ENCODE data around the gene EFHC2.

EFHC2 gene, protein sequence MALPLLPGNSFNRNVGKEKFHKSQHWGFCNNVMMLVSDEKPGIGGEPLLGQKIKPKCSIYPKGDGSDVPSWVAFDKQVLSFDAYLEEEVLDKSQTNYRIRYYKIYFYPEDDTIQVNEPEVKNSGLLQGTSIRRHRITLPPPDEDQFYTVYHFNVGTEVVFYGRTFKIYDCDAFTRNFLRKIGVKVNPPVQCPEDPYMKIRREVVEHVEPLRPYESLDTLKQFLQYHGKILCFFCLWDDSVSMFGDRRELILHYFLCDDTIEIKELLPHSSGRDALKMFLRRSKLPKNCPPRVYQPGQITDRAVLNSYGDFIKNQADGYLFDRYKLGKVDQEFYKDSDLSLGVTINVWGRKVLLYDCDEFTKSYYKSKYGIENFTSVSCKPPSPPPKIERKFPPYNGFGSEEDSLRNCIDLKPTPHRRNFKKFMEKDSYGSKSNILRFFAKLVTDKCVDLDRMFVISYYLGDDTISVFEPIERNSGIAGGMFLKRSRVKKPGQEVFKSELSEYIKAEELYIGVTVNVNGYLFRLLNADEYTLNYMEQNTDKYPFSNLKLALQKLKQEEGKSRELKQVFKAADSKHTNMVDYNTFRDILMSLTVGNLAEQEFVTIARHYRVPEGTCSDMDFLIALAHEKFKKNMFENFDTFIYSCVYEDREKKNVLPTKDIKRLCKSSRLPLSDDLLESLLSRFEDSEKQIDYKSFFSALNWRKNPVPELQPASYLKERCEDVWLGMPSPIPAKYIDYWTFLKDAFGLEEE

DNA sequence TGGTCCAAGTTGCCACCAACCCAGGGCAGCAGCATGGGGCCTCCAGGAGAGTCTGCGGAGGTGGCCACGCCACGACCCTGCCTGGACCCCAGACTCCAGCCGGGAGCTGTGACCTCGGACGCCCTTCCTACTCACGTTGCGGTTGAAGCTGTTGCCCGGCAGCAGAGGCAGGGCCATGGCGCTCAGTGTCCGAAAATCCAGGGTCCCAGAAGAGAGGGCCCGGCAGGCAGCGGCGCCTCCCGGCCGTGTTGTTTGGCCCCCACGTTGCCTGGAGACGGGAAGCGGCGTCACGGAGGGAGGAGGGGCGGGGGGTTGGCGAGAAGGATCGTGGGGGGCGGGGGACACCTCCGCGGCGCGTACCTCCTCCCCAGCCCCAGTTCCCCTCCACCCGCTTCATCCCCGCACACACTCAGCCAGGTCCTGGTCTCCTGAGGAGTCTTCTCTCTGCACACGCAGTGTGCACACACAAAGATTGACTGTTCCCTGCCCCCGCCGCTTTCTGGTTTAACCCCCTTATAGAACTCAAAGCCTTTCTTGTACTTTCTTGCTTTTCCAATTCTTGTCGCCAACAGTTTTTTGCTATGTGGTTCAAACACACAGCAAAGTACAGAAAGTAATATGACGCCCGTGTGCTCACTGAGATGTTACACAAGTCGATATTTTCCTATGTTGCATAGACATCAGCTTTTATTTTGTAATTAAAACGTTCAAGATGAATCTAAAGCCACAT lies at the start of gene EFHC2:
Gene EFHC2 (minus strand): TSS at position 261 of the 730 bp plus-strand sequence. CDS start 84 bp downstream, at position 177.
- Mint-ChIP-seq H3K9me3 (no peaks in the 10 kb centered on the region), H3K36me3 (ENCODE audit: low read depth) (no peaks in the 10 kb centered on the region), H3K4me1 (ENCODE audit: low read depth) (peaks cover 14% of the 10 kb centered on the region), H3K4me3 (peak within 1 kb of the TSS; percentile 87), H3K27ac (peak within 1 kb of the TSS; percentile 94), H3K27me3 (ENCODE audit: low read depth) (no peaks in the 10 kb centered on the region)
- no peak for DNase-seq (ENCODE audit: low spot score)

DNA sequence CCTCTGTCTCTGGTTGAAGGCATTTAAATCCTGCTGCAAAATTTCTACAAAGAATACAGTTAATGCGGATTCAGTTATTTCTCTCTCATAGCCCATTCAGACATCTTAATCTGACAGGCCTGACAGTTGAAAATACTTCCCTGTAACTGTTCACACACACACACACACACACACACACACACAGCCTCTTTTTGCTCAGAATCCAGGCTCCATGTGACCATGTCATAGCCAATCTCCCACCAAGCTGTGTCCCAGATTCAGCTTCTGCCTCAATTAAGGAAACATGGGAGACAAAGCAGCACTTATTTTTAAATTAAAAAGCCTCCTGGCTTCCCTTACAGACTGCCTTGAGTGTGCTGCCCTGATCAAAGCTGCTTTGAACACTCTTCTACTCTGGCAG lies 49.3 kb upstream of the EFHC2 start:
- Mint-ChIP-seq H3K9me3 (no peaks in the 10 kb centered on the region), H3K4me3 (no peak overlapping the region), H3K27me3 (ENCODE audit: low read depth) (no peaks in the 10 kb centered on the region), H3K36me3 (ENCODE audit: low read depth) (no peaks in the 10 kb centered on the region), H3K27ac (no peak overlapping the region), H3K4me1 (ENCODE audit: low read depth) (no peaks in the 10 kb centered on the region)
- no peak for DNase-seq (ENCODE audit: low spot score)

DNA sequence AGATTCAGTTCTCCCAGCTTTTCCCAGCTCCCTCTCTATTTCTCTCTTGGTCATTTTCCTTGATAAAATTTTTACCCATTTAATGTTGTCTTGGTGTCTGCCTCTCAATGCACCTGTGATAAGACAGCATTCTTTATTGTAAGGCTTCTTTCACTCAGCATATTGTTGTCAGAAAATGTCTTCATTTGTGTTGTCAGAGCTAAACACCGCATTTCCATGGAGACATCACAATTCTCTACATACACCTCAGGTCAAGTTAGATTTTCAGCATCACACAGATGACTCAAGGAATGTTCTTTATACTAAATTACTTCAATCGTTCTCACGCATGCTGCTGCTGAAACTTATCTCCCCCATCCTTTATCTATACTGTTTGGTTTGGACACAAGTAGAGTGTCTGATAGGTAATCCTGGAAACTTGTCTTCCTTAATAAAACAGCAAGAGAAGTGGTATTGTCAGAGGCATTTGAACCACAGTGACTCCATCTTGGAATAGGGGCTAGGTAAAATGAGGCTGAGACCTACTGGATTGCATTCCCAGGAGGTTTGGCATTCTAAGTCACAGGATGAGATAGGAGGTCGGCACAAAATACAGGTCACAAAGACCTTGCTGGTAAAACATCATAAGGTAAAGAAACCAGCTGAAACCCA lies 41.3 kb upstream of the EFHC2 start:
- no peaks in the 10 kb centered on the region for H3K36me3 Mint-ChIP-seq (ENCODE audit: low read depth)
- H3K4me3 Mint-ChIP-seq: no peak overlapping the region
- no peak overlapping the region for H3K27ac Mint-ChIP-seq

DNA sequence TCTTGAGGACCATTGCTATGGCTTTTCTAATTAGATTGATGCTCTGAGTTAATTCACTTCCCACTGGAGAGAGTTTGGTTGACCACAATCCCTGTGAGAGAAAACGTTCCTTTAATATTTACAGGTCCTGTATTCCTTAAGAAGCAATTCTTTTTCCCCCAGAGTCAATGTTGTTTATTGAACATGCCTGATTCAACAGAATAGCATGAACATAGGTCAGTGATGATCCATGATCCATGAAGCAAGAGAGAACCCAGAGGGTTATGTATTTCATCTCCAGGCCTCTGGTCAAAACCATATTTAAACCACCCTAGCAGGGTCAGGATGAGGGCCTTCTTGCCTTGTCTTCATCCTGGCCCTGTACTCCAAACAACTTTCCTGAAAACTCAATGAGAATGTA lies 39.4 kb upstream of the EFHC2 start:
- Mint-ChIP-seq H3K4me1 (ENCODE audit: low read depth) (no peaks in the 10 kb centered on the region), H3K36me3 (ENCODE audit: low read depth) (no peaks in the 10 kb centered on the region), H3K27me3 (ENCODE audit: low read depth) (no peaks in the 10 kb centered on the region), H3K9me3 (no peaks in the 10 kb centered on the region), H3K27ac (no peak overlapping the region), H3K4me3 (no peak overlapping the region)
- DNase-seq (ENCODE audit: low spot score): no peak

More for the DNA sequence above, 41.3 kb upstream of the EFHC2 start:
- Mint-ChIP-seq H3K9me3 (no peaks in the 10 kb centered on the region), H3K4me1 (ENCODE audit: low read depth) (no peaks in the 10 kb centered on the region), H3K27me3 (ENCODE audit: low read depth) (no peaks in the 10 kb centered on the region)
- DNase-seq (ENCODE audit: low spot score): no peak

DNA sequence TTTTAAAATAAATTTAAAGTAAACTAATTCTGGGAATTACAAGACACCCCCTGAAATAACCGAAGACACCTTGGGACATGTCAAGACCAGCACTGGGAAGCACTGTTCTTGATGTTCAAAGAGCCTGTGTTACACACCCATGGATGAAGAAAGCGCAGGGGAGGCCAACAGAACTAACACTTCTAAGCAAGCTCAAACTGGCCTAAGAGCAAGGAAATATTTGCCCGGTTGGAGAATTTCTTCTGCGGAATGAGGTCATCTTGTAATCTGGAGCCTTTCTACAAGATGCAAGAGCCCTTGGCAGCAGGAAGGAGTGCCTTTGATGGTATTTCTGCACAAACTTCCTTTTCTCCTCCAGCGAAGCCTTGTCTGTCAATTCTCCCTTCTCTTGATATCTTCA lies 9.3 kb upstream of the EFHC2 start:
- Mint-ChIP-seq H3K36me3 (ENCODE audit: low read depth) (no peaks in the 10 kb centered on the region), H3K27me3 (ENCODE audit: low read depth) (no peaks in the 10 kb centered on the region), H3K4me3 (no peak overlapping the region), H3K9me3 (no peaks in the 10 kb centered on the region), H3K27ac (no peak overlapping the region), H3K4me1 (ENCODE audit: low read depth) (no peaks in the 10 kb centered on the region)
- no peak for DNase-seq (ENCODE audit: low spot score)

DNA sequence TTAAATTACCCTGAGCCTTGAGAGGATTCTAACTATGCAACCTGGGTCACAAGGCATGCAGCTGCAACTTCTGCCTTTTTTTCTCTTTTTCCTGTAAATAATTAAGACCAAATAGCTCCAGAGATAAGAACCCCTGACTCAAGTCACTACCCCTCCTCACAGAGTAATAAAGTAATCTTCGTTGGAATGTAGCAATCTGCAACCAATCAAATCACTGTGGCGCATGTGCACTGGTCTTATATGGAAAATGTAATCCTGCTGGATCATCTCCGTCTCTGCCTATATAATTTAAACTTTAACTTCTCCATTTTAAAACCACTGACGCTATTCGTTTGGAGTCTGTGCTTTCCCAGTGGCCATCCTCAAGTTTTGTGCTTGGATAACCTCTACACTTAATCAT lies 6.1 kb upstream of the EFHC2 start:
- Mint-ChIP-seq H3K27ac (no peak overlapping the region), H3K9me3 (no peaks in the 10 kb centered on the region), H3K27me3 (ENCODE audit: low read depth) (no peaks in the 10 kb centered on the region), H3K4me1 (ENCODE audit: low read depth) (peaks cover 7% of the 10 kb centered on the region), H3K36me3 (ENCODE audit: low read depth) (no peaks in the 10 kb centered on the region), H3K4me3 (no peak overlapping the region)
- DNase-seq (ENCODE audit: low spot score): no peak

DNA sequence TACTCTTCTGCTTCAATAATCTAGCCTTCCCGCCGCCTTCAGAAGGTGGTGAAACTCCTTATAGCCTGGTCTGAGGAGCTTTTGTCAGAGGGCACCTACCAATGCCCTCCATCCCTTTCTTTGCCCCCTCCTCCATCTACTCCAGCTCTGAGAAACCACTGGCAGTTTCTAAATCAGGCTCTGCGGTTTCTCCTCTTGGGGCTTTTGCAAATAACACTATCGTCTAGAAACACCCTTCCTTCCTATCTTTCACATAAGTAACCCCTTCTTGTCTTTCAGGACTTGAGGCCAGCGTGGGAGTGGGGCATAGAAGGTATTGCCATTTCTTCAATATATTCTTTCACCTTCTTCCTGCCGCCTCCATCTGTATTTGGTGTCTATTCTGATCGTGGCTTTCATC lies 1.2 kb upstream of the EFHC2 start:
- Mint-ChIP-seq H3K4me1 (ENCODE audit: low read depth) (peaks cover 14% of the 10 kb centered on the region), H3K36me3 (ENCODE audit: low read depth) (no peaks in the 10 kb centered on the region), H3K27ac (peak overlapping the region; percentile 94), H3K27me3 (ENCODE audit: low read depth) (no peaks in the 10 kb centered on the region), H3K9me3 (no peaks in the 10 kb centered on the region), H3K4me3 (peak overlapping the region; percentile 87)
- no peak for DNase-seq (ENCODE audit: low spot score)

DNA sequence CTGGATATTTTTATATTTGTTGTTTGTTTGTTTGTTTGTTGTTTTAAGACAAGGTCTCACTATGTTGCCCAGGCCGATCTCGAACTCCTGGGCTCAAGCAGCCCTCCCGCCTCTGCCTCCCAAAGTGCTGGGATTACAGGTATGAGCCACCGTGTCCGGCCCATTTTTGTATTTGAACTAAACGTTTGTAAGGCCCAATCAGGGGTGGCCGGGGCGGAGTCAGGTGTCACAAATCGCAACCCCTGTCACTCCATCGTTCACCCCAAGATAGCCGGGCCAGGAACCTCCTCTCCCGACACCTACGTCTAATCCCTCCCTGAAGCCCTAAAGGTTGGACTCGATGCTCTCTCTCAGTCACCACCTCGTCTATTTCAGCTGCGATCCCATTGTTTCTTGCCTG lies 722 bp upstream of the EFHC2 start:
- Mint-ChIP-seq H3K27ac (peak overlapping the region; percentile 94), H3K4me1 (ENCODE audit: low read depth) (peaks cover 14% of the 10 kb centered on the region), H3K9me3 (no peaks in the 10 kb centered on the region), H3K4me3 (peak overlapping the region; percentile 87), H3K27me3 (ENCODE audit: low read depth) (no peaks in the 10 kb centered on the region), H3K36me3 (ENCODE audit: low read depth) (no peaks in the 10 kb centered on the region)
- DNase-seq (ENCODE audit: low spot score): peak; percentile 21

DNA sequence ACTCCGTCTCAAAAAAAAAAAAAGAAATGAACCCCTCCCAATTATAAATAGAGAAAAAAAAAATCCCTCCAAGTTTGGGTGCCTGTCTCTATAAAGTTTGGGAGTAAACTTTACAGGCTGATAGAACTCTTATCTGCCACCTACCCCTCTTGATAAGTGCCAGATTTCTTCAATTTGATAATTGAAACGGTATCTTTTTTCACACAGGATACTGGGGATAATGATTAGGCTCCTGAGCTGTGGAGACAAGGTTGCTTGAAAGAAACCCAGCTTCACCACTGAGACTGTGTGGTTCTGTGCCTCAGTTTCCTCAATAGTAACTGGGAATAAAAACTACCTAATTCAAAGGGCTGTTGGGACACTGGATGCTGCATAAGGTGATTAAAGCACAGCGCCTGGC lies 606 bp downstream of the EFHC2 start:
- Mint-ChIP-seq H3K27ac (no peak overlapping the region), H3K4me1 (ENCODE audit: low read depth) (peaks cover 14% of the 10 kb centered on the region), H3K27me3 (ENCODE audit: low read depth) (no peaks in the 10 kb centered on the region), H3K36me3 (ENCODE audit: low read depth) (no peaks in the 10 kb centered on the region), H3K9me3 (no peaks in the 10 kb centered on the region), H3K4me3 (peak overlapping the region; percentile 87)
- no peak for DNase-seq (ENCODE audit: low spot score)

DNA sequence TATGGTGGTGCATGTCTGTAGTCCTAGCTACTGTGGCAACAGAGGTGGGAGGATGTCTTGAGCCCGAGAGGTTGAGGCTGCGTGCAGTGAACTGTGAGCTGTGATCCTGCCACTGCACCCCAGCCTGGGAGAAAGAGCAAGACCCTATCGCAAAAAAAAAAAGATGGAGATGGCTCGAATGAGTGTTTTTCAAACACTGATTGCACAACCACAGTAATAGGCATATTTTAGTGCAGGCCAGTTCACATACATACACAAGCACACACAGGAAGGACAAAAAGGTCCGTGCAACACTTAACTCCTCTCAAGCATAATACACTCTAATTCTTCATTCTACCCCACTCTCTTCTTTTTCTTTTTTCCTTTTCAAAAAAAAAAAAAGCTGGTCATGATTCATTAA lies 5.1 kb downstream of the EFHC2 start:
- no peaks in the 10 kb centered on the region for H3K36me3 Mint-ChIP-seq (ENCODE audit: low read depth)
- H3K9me3 Mint-ChIP-seq: no peaks in the 10 kb centered on the region
- H3K27ac Mint-ChIP-seq: no peak overlapping the region
- no peak for DNase-seq (ENCODE audit: low spot score)
- no peaks in the 10 kb centered on the region for H3K27me3 Mint-ChIP-seq (ENCODE audit: low read depth)
- no peak overlapping the region for H3K4me3 Mint-ChIP-seq
- no peaks in the 10 kb centered on the region for H3K4me1 Mint-ChIP-seq (ENCODE audit: low read depth)

DNA sequence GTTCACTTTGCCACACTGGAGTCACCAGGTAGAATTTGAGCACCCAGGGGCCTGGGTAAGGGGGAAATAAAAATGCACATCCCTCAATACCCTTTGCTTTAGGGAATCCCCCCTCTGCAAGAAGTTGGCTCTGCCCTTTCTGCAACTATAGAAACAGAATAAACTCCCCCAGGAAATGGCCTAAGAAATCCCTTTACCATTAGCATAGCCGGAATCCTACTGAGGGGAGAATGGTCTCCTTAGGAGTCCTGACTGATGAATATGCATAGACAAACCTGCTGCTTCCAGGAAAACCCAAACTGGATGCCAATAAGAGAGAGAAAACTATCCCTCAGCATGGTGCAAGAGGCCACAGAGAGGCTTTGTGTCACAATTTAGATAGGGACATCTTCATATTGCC lies 11.0 kb downstream of the EFHC2 start:
- Mint-ChIP-seq H3K4me1 (ENCODE audit: low read depth) (peaks cover 9% of the 10 kb centered on the region), H3K27me3 (ENCODE audit: low read depth) (no peaks in the 10 kb centered on the region), H3K36me3 (ENCODE audit: low read depth) (no peaks in the 10 kb centered on the region), H3K4me3 (no peak overlapping the region), H3K9me3 (no peaks in the 10 kb centered on the region), H3K27ac (no peak overlapping the region)
- DNase-seq (ENCODE audit: low spot score): no peak

DNA sequence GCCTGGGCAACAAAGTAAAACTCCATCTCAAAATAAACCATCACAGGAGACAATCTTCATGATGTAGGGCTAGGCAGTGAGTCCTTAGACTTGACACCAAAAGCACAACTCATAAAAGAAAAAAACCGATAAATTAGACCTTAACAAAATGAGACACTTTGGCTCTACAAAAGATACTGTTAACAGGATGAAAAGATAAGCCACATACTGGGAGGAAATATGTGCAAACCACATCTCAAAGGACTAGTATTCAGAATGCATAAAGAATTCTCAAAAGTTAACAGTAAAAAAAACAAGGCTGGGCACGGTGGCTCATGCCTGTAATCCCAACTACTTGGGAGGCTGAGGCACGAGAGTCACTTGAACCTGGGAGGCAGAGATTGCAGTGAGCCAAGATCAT lies 13.2 kb downstream of the EFHC2 start:
- H3K27ac Mint-ChIP-seq: peak overlapping the region; percentile 5
- no peaks in the 10 kb centered on the region for H3K9me3 Mint-ChIP-seq
- peaks cover 9% of the 10 kb centered on the region for H3K4me1 Mint-ChIP-seq (ENCODE audit: low read depth)
- no peak for DNase-seq (ENCODE audit: low spot score)
- no peaks in the 10 kb centered on the region for H3K27me3 Mint-ChIP-seq (ENCODE audit: low read depth)
- peak overlapping the region; percentile 34 for H3K4me3 Mint-ChIP-seq
- H3K36me3 Mint-ChIP-seq (ENCODE audit: low read depth): no peaks in the 10 kb centered on the region

DNA sequence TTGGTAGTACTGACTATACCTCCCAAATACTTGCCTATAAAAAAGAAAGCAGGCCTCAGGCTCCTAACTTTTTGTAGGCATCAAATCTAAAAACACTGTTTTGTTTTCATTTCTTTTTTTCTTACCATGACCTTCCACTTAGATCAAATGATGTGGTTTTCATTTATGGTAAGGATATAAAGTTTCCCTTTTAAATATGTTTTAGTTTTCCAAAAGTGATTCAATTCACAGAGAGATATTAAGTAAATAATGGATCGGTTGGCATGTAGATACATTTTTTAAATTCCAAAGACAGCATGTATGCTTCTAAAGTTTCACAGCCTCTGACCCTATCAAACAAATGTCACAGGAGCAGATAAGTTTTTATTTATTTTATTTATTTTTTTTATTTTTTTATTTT lies 23.9 kb downstream of the EFHC2 start:
- Mint-ChIP-seq H3K4me3 (no peak overlapping the region), H3K9me3 (no peaks in the 10 kb centered on the region), H3K36me3 (ENCODE audit: low read depth) (no peaks in the 10 kb centered on the region)

DNA sequence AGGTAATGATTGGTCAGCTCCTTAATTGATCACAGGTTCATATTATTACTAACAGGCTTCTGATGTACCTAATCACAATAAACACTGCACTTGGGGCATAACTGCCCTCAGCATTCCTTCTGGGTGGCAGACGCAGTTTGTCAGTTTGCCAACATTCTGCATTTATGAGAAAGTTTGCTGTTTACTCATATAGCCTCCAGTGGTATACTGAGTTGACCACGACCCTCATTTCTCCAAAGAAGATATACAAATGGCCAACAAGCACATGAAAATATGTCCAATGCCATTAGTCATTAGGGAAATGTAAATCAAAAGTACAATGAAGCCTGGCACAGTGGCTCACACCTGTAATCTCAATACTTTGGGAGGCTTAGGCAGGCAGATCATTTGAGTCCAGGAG lies 26.3 kb downstream of the EFHC2 start:
- Mint-ChIP-seq H3K27me3 (ENCODE audit: low read depth) (no peaks in the 10 kb centered on the region), H3K4me1 (ENCODE audit: low read depth) (peaks cover 10% of the 10 kb centered on the region), H3K36me3 (ENCODE audit: low read depth) (no peaks in the 10 kb centered on the region), H3K9me3 (no peaks in the 10 kb centered on the region), H3K27ac (no peak overlapping the region), H3K4me3 (no peak overlapping the region)
- DNase-seq (ENCODE audit: low spot score): no peak

More for the DNA sequence above, 23.9 kb downstream of the EFHC2 start:
- Mint-ChIP-seq H3K27me3 (ENCODE audit: low read depth) (no peaks in the 10 kb centered on the region), H3K27ac (no peak overlapping the region), H3K4me1 (ENCODE audit: low read depth) (peaks cover 2% of the 10 kb centered on the region)
- DNase-seq (ENCODE audit: low spot score): no peak
